ENCODE results near the gene LIMS1.
A peak's percentile ranks its signal among the peaks of the same experiment; 100 is the strongest.
"Not testable (repeated sequence)": the region's sequence is repeated elsewhere in the genome, so short reads cannot be mapped to it uniquely, and the experiment has no call there.

Gene LIMS1

DNA sequence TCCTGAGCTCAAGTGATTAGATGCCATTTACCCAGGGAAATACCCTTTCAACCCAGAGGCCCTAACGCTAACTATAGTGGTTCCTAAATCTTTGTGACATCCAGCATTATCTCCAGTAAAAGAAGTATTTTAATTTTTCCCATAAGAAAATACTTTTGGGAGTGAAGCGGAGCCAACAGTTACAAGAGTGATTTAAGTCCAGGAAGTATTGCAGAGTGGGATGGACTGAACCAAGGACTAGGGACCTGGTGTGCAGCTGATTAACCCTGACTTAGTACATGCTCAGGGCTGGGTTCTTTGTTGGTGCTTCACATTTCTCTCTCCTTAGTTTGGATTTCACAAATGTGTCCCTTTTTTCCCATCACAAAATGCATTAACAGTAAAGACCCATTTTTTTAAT, 129.1 kb downstream of the LIMS1 start:
- not testable (repeated sequence) for DNase-seq (ENCODE audit: low read depth); H3K4me3 ChIP-seq (ENCODE audit: low read depth, low read length)

DNA sequence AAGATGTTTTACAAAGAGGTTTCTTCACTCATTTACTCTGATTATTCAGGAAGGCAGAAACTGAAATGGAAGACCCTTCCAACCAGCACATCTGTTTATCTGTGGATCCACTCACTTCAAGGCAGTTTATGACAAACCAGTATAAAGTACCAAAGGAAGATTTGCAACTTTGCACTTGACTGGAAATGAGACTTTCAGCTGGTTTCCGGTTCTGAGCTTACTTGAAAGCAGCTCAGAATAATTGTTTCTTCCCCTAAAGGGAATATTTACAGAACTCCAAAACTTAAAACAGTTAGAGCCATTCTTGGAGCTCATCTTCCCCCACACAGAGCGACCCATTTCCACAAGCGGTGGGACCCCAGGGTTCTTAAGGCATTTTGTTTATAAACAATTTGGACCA, 129.8 kb downstream of the LIMS1 start:
- peak; percentile 22 for DNase-seq (ENCODE audit: low read depth)
- H3K4me3 ChIP-seq (ENCODE audit: low read depth, low read length): not testable (repeated sequence)

DNA sequence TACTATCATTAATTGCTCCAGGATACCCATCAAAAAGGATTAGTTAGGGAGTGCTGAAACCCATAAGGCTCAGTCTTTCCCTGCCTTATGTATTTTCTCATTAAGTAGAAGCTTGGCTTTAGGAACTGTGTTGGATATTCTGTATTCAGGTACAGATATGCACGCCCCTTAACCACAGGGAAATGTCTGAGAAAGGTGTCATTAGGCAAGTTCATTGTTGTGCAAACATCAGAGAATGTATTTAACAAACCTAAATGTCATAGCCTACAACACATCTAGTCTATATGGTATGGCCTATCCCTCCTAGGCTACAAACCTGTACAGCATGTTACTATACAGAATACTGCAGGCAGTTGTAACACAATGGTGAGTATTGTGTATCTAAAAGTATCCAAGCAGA, 130.7 kb downstream of the LIMS1 start:
- H3K4me3 ChIP-seq (ENCODE audit: low read depth, low read length); DNase-seq (ENCODE audit: low read depth): not testable (repeated sequence)

DNA sequence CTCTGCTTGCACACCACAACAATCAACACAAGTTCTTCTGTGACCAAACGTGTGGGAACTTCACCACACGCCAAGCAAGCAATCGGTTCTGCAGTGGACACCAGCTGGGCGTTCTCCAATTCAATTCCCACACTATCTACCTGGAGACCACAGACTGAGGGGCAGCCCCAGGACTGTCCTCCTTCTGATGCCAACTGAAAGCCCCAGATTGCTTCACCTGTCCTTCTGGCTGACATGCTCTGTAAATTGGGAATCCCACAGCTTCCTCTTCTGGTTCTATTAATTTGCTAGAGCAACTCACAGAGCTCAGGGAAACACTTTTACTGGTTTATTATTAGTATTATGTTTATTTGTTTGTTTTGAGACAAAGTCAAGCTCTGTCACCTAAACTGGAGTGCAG, 131.7 kb downstream of the LIMS1 start:
- DNase-seq (ENCODE audit: low read depth): peak; percentile 13
- H3K4me3 ChIP-seq (ENCODE audit: low read depth, low read length): not testable (repeated sequence)

DNA sequence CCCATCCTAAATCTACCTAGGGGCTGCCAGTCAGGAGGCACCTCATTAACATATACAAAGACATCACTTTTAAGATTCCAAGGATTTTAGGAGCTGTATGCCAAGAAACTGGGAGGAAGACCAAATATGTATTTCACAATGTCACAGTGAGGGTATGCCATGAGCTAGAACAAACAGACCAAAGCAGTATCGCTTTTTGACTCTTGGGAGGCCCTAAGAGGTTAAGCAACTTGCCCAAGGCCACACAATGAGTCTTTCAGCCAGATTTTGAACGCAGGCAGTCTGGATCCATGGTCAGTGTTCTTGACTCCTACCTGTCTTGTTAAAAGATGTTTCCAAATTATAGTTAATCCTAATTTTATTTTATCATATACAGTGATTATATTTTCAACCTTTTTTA, 132.9 kb downstream of the LIMS1 start:
- H3K4me3 ChIP-seq (ENCODE audit: low read depth, low read length); DNase-seq (ENCODE audit: low read depth): not testable (repeated sequence)

DNA sequence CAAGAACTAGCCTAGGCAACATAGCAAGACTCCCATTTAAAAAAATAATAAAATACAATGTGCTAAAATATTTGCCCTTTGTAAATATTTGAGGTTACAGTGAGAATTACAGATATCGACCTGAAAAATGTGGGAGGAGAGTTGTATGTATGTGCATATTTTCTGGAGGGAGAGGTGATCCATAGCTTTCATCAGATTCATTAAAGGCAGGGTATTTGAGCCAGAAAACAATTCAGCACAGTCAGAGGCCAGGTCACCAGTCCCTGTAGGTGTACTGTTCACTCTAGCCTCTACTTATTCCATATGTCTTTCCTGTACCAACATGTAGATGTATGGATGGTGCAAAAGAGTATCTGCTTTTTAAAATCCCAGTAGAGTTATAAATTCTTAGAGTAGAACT, 136.0 kb downstream of the LIMS1 start:
- not testable (repeated sequence) for DNase-seq (ENCODE audit: low read depth)

DNA sequence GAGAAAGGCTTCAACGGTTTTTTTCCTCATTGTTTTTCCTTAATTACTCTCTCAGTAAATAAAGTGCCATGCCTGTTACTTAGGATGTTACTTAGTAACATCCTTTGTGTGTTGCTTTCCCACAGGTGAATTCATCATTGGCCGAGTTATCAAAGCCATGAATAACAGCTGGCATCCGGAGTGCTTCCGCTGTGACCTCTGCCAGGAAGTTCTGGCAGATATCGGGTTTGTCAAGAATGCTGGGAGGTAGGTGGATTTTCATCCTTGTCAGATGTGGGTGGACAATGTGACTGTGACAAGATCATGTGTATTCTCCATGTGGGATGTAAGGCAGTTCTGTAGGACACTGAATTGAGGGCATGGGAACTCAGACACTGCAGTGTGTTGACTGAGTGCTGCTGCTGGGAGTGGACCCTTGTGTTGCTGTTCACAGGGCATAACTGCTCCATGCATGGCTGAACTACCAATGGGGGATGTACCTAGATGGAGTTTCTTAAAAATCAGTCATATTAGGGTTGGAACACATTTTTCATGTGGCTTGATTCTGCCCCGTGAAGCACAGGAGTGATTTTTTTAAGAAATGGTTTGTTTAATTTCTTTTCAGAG, 138.0 kb downstream of the LIMS1 start:
- H3K4me3 ChIP-seq (ENCODE audit: low read depth, low read length); DNase-seq (ENCODE audit: low read depth): not testable (repeated sequence)

More for the DNA sequence above, 136.0 kb downstream of the LIMS1 start:
- not testable (repeated sequence) for H3K4me3 ChIP-seq (ENCODE audit: low read depth, low read length)

DNA sequence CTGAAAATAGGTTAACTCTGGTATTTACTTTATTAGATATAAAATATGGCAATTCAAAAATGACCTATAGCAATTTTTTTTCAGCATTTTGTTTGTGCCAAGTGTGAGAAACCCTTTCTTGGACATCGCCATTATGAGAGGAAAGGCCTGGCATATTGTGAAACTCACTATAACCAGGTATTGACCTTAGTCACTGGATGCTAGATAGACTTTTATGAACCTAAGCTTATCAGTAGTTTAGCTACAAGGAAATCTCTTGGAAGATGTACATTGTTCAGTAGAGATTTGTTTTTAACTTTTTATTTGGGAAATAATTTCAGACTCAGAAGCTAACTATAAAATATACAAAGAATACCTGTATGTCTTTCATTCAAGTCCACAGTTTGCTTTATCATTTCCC, 142.3 kb downstream of the LIMS1 start:
- not testable (repeated sequence) for DNase-seq (ENCODE audit: low read depth)

DNA sequence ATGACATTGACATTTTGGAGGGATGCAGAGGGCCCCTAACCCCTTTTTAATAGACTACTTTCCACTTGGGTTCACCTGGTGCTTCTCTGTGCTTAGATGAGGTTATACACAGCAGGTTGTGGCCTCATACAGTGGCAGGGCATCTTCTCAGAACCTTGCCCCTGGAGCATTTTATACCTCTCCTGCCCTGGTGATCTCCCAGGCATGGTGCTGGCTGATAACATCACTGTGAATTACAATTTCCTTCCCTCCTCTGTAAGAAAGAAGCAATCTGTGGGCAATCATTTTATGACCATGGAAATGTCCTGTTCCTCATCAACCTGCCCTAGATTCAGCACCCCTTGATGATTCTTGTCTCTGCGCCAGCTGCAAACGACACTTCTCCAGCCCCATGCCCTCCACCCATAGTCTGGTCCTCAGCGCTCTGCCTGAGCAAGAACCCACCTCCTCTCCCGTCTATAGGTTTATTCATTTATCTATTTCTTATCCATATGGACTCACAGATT, 143.0 kb downstream of the LIMS1 start:
- DNase-seq (ENCODE audit: low read depth): not testable (repeated sequence)

More for the DNA sequence above, 142.3 kb downstream of the LIMS1 start:
- not testable (repeated sequence) for H3K4me3 ChIP-seq (ENCODE audit: low read depth, low read length)

DNA sequence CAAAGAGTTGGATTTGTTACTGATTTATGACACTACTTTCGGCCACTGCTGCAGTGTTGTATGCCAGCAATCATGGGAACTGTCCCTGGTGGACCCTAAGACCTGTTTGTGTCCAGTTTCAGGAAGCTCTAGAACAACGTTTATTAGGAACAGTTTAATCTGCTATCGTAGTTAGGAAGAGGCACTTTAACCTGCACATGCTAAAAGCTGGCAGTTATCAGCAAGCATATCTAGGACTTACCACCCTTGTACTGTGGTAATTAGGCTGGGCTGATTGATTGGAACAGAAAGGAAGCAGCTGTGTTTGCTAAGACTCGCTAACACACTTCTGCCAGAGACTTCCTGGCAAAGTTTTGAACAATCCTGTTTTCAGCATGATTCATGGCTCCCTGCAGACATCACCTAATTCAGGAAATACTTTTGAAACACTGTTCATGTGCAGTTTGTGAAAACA, 144.0 kb downstream of the LIMS1 start:
- not testable (repeated sequence) for H3K4me3 ChIP-seq (ENCODE audit: low read depth, low read length); DNase-seq (ENCODE audit: low read depth)

More for the DNA sequence above, 143.0 kb downstream of the LIMS1 start:
- H3K4me3 ChIP-seq (ENCODE audit: low read depth, low read length): not testable (repeated sequence)

DNA sequence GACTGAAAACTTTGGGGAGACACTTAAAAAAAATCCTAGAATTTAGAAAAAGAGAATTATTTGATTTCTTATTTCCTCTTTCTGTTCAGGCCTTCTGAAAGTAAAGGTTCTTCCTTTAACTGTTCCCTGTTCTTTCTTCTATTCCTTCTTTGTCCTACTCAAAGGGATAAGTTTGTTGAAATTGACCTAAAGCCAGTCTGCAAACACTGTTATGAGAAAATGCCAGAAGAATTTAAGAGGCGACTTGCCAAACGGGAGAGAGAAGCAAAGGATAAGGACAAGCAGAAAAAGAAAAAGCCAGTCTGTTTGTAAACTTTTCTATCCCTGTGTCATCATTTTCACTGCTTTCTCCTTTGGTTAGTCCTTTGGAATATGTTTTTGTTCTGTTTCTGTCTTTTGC, 146.5 kb downstream of the LIMS1 start:
- DNase-seq (ENCODE audit: low read depth); H3K4me3 ChIP-seq (ENCODE audit: low read depth, low read length): not testable (repeated sequence)

DNA sequence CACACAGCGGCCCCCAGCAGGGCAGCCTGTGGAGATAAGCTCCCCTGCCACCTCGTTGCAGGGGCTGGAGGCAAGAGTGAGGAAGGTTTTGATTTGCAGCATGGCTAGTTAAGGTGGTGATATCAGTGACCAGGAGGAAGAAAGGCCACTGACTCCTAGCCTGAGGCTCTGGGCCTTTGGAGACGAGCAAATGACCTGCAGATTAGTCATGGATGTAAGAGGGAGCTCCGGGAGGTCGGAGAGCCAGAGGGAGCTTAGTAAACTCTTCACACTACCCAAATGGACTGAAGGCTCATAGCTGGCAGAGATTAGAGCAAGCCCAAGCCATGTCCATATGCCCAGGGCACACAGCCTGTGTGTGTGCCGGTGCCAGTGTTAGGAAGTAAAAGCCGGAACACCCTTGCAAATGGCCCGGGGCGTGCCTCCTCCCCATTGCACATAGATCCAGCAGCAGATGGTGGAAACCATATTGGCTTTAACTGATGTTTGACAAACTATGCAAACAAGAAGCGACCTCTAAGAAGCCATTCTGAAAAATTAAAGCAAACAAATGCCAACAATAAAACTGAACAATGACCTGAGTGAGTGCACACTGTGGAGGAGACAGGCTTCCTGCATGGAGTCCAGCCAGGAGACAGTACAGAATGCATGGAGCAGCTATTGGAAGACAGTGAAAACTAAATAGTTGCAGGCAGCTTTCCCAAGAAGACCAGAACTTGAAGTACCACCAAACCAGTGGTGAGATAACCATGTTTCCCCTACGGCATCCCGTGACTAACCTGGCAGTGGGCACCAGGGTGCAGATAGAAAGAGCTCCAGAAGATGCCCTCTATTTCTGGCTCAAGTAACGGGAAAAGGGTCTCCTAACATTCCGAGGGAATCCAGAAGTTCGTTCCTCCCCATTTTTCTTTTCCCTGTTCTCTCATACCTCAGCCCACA, 154.8 kb downstream of the LIMS1 start:
- not testable (repeated sequence) for H3K4me3 ChIP-seq (ENCODE audit: low read depth, low read length); DNase-seq (ENCODE audit: low read depth)

DNA sequence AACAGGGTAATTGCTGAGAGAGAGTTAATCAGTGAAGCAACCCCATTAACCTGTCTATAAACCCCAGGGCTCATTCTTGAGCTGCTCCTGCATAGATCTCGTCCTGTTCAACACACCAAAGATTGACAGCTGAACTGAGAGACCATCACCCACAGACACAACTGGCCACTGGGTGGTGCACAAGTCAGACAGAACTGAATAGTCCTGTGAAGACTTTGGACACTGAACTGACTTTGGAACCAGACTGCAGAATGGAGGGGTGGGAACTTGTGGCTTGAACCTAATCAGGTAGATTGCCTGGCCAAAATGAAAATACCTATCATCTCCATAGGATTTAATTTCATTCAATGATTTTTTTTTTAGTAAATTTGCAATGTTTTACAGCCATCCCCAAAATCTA, 155.7 kb downstream of the LIMS1 start:
- DNase-seq (ENCODE audit: low read depth); H3K4me3 ChIP-seq (ENCODE audit: low read depth, low read length): not testable (repeated sequence)

DNA sequence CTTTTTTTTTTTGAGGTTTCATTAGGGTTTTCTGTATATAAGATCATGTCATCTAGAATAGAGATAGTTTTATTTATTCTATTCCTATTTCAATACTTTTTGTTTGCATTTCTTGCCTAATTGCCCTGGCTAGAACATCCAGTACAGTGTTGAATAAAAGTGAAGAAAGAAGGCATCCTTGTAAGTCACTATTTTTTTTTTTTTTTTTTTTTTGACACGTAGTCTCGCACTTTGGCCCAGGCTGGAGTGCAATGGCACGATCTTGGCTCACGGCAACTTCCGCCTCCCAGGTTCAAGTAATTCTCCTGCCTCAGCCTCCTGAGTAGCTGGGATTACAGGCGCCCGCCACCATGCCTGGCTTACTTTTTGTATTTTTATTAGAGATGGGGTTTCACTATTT, 157.2 kb downstream of the LIMS1 start:
- H3K4me3 ChIP-seq (ENCODE audit: low read depth, low read length): no peak overlapping the region
- no peak for DNase-seq (ENCODE audit: low read depth)
- TF ChIP-seq, protein P1, sequence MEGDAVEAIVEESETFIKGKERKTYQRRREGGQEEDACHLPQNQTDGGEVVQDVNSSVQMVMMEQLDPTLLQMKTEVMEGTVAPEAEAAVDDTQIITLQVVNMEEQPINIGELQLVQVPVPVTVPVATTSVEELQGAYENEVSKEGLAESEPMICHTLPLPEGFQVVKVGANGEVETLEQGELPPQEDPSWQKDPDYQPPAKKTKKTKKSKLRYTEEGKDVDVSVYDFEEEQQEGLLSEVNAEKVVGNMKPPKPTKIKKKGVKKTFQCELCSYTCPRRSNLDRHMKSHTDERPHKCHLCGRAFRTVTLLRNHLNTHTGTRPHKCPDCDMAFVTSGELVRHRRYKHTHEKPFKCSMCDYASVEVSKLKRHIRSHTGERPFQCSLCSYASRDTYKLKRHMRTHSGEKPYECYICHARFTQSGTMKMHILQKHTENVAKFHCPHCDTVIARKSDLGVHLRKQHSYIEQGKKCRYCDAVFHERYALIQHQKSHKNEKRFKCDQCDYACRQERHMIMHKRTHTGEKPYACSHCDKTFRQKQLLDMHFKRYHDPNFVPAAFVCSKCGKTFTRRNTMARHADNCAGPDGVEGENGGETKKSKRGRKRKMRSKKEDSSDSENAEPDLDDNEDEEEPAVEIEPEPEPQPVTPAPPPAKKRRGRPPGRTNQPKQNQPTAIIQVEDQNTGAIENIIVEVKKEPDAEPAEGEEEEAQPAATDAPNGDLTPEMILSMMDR (IDR thresholded peaks at IDR 0.05; ENCODE audit: insufficient read depth, low read depth, low read length, missing control alignments): no peak
